Fibroblast of lung (primary cell): ENCODE data around the gene NAPB. TPM values are rescaled to one million over a fixed set of nuclear protein-coding genes. Genes with fewer than 3 reads are reported as not detected.

Experiments
- DNase-seq, 2 donors: peaks; one replicate each; pipeline versions ENCODE4 v3.0.0 to v3.0.0-alpha.2; 2010; ENCODE audit warnings: low read depth in 2 of 2
- H2AFZ ChIP-seq: 2 replicates; pipeline ENCODE4 v1.5.1; 2012; ENCODE audit warnings: low read length, control low read depth, inconsistent platforms
- H3K27ac ChIP-seq: 2 replicates; pipeline ENCODE4 v1.5.1; 2011; ENCODE audit warnings: low read length, control low read depth; ENCODE audit not compliant: insufficient read depth
- H3K27me3 ChIP-seq: 2 replicates; pipeline ENCODE4 v1.5.1; 2011; ENCODE audit warnings: mild to moderate bottlenecking, low read length; ENCODE audit not compliant: control insufficient read depth, insufficient read depth
- H3K36me3 ChIP-seq: 2 replicates; pipeline ENCODE4 v1.5.1; 2011; ENCODE audit warnings: low read length; ENCODE audit not compliant: control insufficient read depth, insufficient read depth
- H3K4me1 ChIP-seq: 2 replicates; pipeline ENCODE4 v1.5.1; 2011; ENCODE audit warnings: low read length; ENCODE audit not compliant: control insufficient read depth, insufficient read depth; ENCODE audit errors: extremely low read depth
- H3K4me2 ChIP-seq: 2 replicates; pipeline ENCODE4 v1.5.1; 2011; ENCODE audit warnings: low read length, control low read depth; ENCODE audit not compliant: insufficient read depth; ENCODE audit errors: extremely low read depth
- H3K4me3 ChIP-seq, 4 experiments: fragments of 200-600 bp in 1 of 4; sonication (generic) in 1 of 4; replicated peaks in 1 of 4; 2 replicates each; pipeline ENCODE4 v1.5.1; 2011 to 2016; ENCODE audit warnings: low read length in 4 of 4, low read depth in 3 of 4, mild to moderate bottlenecking in 3 of 4, control low read depth in 2 of 4, inconsistent platforms in 1 of 4, mixed read lengths in 1 of 4; ENCODE audit not compliant: insufficient read depth in 1 of 4; ENCODE audit errors: control extremely low read depth in 1 of 4
- H3K79me2 ChIP-seq: 2 replicates; pipeline ENCODE4 v1.5.1; 2012; ENCODE audit warnings: mild to moderate bottlenecking, low read length, inconsistent platforms; ENCODE audit not compliant: control insufficient read depth, insufficient read depth
- H3K9ac ChIP-seq: 2 replicates; pipeline ENCODE4 v1.5.1; 2011; ENCODE audit warnings: mild to moderate bottlenecking, low read length, control low read depth; ENCODE audit not compliant: insufficient read depth
- H3K9me3 ChIP-seq: 2 replicates; pipeline ENCODE4 v1.5.1; 2012; ENCODE audit warnings: low read depth, low read length; ENCODE audit not compliant: control insufficient read depth, insufficient read depth
- H4K20me1 ChIP-seq: 2 replicates; pipeline ENCODE4 v1.5.1; 2011; ENCODE audit warnings: low read length; ENCODE audit not compliant: control insufficient read depth, insufficient read depth; ENCODE audit errors: extremely low read depth
- EZH2 ChIP-seq: IDR thresholded peaks from 2 replicates; pipeline ENCODE4 v1.5.1; 2012; ENCODE audit warnings: low read length, control low read depth, mild to moderate bottlenecking; ENCODE audit errors: missing control alignments
- polyA plus RNA-seq, 2 donors: library from polyadenylated mRNA; depleted of rRNA in 1 of 2; stranded (reverse) in 1 of 2; unstranded in 1 of 2; fragments of >200 nt; gene quantifications; 2 replicates each; pipeline ENCODE4 v1.2.1, GENCODE V29; 2011 to 2012; ENCODE audit warnings: missing spikeins in 1 of 2
- total RNA-seq: library from RNA; depleted of rRNA; stranded (reverse); fragments of >200 nt; gene quantifications from 2 replicates; pipeline ENCODE4 v1.2.1, GENCODE V29; 2014
- TF ChIP-seq, protein P1 (sequence below), 2 donors: IDR thresholded peaks in 1 of 2; conservative IDR thresholded peaks in 1 of 2; 1 replicate in 1 of 2; 2 replicates in 1 of 2; pipeline ENCODE4 v1.5.1; 2011 to 2012; ENCODE audit warnings: low read length in 2 of 2, control low read depth in 1 of 2, inconsistent platforms in 1 of 2, low read depth in 1 of 2, mild to moderate bottlenecking in 1 of 2

NAPB gene
- total and polyA plus RNA-seq, 2 donors (not counting 1 experiment from before 2014, with no cell fraction given) = 5.1 to 12.6 TPM

DNA sequence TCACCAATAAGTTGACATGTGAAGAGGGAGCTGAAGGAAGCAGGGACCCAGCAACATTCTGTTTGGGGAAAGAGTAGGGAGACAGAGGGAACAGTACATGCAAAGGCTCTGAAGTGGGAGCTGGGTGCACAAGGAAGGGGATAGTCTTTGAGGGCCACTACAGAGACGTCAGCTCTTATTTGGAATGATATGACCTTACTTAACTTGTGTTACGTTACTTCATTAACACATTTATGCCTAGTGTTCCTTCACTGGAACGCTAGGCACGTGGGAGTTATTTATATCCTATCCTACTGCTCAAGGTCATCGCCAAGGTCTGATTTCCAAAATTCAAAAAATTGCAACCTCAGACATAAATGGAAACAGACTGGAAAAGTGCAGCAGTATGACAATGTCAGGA, 20.2 kb downstream of the NAPB start:
- H3K9me3 ChIP-seq = no peaks in the 10 kb centered on the region
- no peak overlapping the region for H3K4me3 ChIP-seq
- peaks cover 3% of the 10 kb centered on the region for H3K4me1 ChIP-seq
- DNase-seq = no peak
- no peak overlapping the region for H3K9ac ChIP-seq
- peaks cover 24% of the 10 kb centered on the region for H3K79me2 ChIP-seq
- no peaks in the 10 kb centered on the region for H3K27me3 ChIP-seq
- H3K27ac ChIP-seq = no peak overlapping the region
- no peak for TF ChIP-seq EZH2
- TF ChIP-seq, protein P1, sequence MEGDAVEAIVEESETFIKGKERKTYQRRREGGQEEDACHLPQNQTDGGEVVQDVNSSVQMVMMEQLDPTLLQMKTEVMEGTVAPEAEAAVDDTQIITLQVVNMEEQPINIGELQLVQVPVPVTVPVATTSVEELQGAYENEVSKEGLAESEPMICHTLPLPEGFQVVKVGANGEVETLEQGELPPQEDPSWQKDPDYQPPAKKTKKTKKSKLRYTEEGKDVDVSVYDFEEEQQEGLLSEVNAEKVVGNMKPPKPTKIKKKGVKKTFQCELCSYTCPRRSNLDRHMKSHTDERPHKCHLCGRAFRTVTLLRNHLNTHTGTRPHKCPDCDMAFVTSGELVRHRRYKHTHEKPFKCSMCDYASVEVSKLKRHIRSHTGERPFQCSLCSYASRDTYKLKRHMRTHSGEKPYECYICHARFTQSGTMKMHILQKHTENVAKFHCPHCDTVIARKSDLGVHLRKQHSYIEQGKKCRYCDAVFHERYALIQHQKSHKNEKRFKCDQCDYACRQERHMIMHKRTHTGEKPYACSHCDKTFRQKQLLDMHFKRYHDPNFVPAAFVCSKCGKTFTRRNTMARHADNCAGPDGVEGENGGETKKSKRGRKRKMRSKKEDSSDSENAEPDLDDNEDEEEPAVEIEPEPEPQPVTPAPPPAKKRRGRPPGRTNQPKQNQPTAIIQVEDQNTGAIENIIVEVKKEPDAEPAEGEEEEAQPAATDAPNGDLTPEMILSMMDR (conservative IDR thresholded peaks at IDR 0.05 in 1 of 2, IDR thresholded peaks at IDR 0.05 in 1 of 2; ENCODE audit: low read depth in 1 of 2, low read length in 2 of 2) = no peak
- H3K36me3 ChIP-seq = no peaks in the 10 kb centered on the region
- H4K20me1 ChIP-seq = no peaks in the 10 kb centered on the region
- H3K4me2 ChIP-seq = no peak overlapping the region
- no peak overlapping the region for H2AFZ ChIP-seq

DNA sequence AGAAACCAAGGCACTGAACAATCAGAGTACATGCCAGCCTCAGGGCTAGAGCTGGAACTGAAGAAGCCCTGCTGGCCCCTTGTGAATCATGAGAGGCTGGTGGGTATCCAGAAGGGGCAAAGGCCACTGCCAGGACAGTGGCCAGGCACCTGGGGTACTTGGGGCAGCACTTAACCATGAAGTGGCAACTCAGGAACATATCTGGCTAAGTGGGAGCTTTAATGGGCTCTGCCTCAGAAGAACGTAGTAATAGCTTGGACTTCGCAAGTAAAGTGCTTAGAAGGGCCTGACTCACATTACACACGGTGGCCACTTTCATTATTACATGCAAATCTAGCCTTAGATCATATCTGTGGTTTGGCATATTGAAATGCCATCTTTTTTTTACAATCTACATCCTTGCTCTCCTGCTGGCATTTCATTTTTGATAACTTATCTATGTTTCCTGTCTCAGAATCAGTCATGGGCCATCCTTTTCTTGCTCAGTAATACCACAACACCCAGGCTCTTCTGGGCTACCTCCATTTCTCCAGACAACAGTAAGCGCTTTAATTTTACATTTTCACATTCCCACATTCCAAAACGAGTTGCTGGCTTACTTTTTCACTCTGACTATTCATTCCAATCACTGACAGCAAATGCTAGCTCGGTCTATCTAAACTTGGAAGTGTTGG, 21.6 kb downstream of the NAPB start:
- peak overlapping the region; percentile 34 for H3K27ac ChIP-seq
- no peak overlapping the region for H3K4me2 ChIP-seq
- no peaks in the 10 kb centered on the region for H3K27me3 ChIP-seq
- H3K79me2 ChIP-seq = peaks cover 14% of the 10 kb centered on the region
- no peak overlapping the region for H3K9ac ChIP-seq
- H3K4me3 ChIP-seq = no peak overlapping the region
- DNase-seq = peak in 1 of 2 donors; percentile 86
- H3K9me3 ChIP-seq = no peaks in the 10 kb centered on the region
- no peaks in the 10 kb centered on the region for H4K20me1 ChIP-seq
- H2AFZ ChIP-seq = no peak overlapping the region
- H3K36me3 ChIP-seq = no peaks in the 10 kb centered on the region
- peaks cover 3% of the 10 kb centered on the region for H3K4me1 ChIP-seq
- TF ChIP-seq, protein P1 (conservative IDR thresholded peaks at IDR 0.05 in 1 of 2, IDR thresholded peaks at IDR 0.05 in 1 of 2; ENCODE audit: low read depth in 1 of 2, low read length in 2 of 2) = no peak
- no peak for TF ChIP-seq EZH2

DNA sequence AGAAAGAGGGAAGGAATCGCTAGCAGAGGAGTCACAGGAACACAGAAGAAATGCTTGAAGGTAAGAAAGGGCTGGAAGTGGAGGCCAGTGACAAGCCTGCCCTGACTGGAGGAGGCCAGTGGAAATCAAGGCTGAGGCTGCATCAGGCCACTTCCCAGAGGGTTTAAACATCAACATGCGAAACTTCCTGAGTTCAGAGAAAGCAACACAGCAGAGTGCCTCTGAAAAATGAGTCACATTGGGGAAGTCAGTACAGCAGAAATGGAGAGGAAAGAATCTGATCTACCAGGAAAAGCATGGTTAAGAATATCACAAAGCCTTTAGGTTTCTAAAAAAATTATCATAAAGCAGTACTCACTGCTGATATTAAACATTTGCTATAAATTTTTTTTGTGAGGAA, 23.3 kb downstream of the NAPB start:
- Histone ChIP-seq H3K36me3 (peaks cover 2% of the 10 kb centered on the region), H3K27me3 (no peaks in the 10 kb centered on the region), H3K4me3 (no peak overlapping the region), H3K9me3 (no peaks in the 10 kb centered on the region), H3K4me2 (no peak overlapping the region), H3K9ac (no peak overlapping the region), H3K4me1 (no peaks in the 10 kb centered on the region), H4K20me1 (no peaks in the 10 kb centered on the region), H3K79me2 (peaks cover 8% of the 10 kb centered on the region), H3K27ac (no peak overlapping the region), H2AFZ (no peak overlapping the region)
- peak; percentile 36 to 38 for DNase-seq
- TF ChIP-seq, protein P1 (conservative IDR thresholded peaks at IDR 0.05 in 1 of 2, IDR thresholded peaks at IDR 0.05 in 1 of 2; ENCODE audit: low read depth in 1 of 2, low read length in 2 of 2) = no peak
- no peak for TF ChIP-seq EZH2
